Stimulated activated CD8-positive, alpha-beta memory T cell treated with anti-CD3 and anti-CD28 coated beads, Interleukin-2, amount 100 ng/mL, for 48 hours (primary cell): Measurements from ENCODE around the gene KPNA1.
"Not testable (repeated sequence)": the region's sequence is repeated elsewhere in the genome, so short reads cannot be mapped to it uniquely, and the experiment has no call there.

ENCODE experiments used
- DNase-seq, 2 donors: peaks; one replicate each; pipeline ENCODE4 v3.0.0-alpha.2; 2020; ENCODE audit warnings: low read depth in 2 of 2

Gene KPNA1

GRCh38 chr3:122476532-122476931, 38.2 kb downstream of the KPNA1 start:
- no peak for DNase-seq

GRCh38 chr3:122475316-122475715, 39.4 kb downstream of the KPNA1 start:
- DNase-seq = no peak

GRCh38 chr3:122469659-122470058, 45.1 kb downstream of the KPNA1 start:
- no peak for DNase-seq

- no peak for DNase-seq
Observed at GRCh38 chr3:122468896-122469533, 45.7 kb downstream of the KPNA1 start.

- DNase-seq = no peak
Observed at GRCh38 chr3:122466701-122467240, 48.0 kb downstream of the KPNA1 start.

GRCh38 chr3:122464659-122465058, 50.1 kb downstream of the KPNA1 start:
- DNase-seq = no peak

GRCh38 chr3:122462406-122462805, 52.3 kb downstream of the KPNA1 start:
- DNase-seq = no peak

GRCh38 chr3:122461806-122462205, 52.9 kb downstream of the KPNA1 start:
- no peak for DNase-seq

- DNase-seq = no peak
Observed at GRCh38 chr3:122458992-122459391, 55.7 kb downstream of the KPNA1 start.

- DNase-seq = no peak
Observed at GRCh38 chr3:122457706-122458105, 57.0 kb downstream of the KPNA1 start.

- no peak for DNase-seq
Observed at GRCh38 chr3:122456074-122456473, 58.7 kb downstream of the KPNA1 start.

- no peak for DNase-seq
Observed at GRCh38 chr3:122451371-122451770, 63.4 kb downstream of the KPNA1 start.

GRCh38 chr3:122448218-122448617, 66.5 kb downstream of the KPNA1 start:
- DNase-seq = not testable (repeated sequence)

- not testable (repeated sequence) for DNase-seq
Observed at GRCh38 chr3:122444491-122444887, 70.2 kb downstream of the KPNA1 start.

- not testable (repeated sequence) for DNase-seq
Observed at GRCh38 chr3:122443762-122444490, 70.8 kb downstream of the KPNA1 start.

- no peak for DNase-seq
Observed at GRCh38 chr3:122443090-122443489, 71.6 kb downstream of the KPNA1 start.

GRCh38 chr3:122435950-122436349, 78.8 kb downstream of the KPNA1 start:
- DNase-seq = no peak

- no peak for DNase-seq
Observed at GRCh38 chr3:122430371-122430770, 84.4 kb downstream of the KPNA1 start.

GRCh38 chr3:122427857-122428471, 86.8 kb downstream of the KPNA1 start:
- no peak for DNase-seq

- no peak for DNase-seq
Observed at GRCh38 chr3:122421836-122422235, 92.9 kb downstream of the KPNA1 start.

GRCh38 chr3:122421101-122421500, 93.6 kb downstream of the KPNA1 start:
- DNase-seq = no peak

- DNase-seq = no peak
Observed at GRCh38 chr3:122416966-122417365, 97.8 kb downstream of the KPNA1 start.
